Astrocyte of the cerebellum (primary cell): Measurements from ENCODE around the gene ZNF699.

ENCODE experiments used
- DNase-seq: peaks from one replicate; pipeline ENCODE4 v3.0.0-alpha.2; 2011; ENCODE audit warnings: low read depth
- H3K4me3 ChIP-seq: 2 replicates; pipeline ENCODE4 v1.5.1; 2011; ENCODE audit warnings: mild to moderate bottlenecking, low read depth, low read length, moderate library complexity
- CTCF ChIP-seq: IDR thresholded peaks from 2 replicates; pipeline ENCODE4 v1.5.1; 2012; ENCODE audit warnings: low read length, low read depth, moderate library complexity, mild to moderate bottlenecking; ENCODE audit errors: missing control alignments
- in situ Hi-C: cut with HindIII; loops from 2 replicates; pipeline ENCODE4 v1.10.0; 2017; ENCODE audit warnings: low sequenced_read_pairs

ZNF699 gene

DNA sequence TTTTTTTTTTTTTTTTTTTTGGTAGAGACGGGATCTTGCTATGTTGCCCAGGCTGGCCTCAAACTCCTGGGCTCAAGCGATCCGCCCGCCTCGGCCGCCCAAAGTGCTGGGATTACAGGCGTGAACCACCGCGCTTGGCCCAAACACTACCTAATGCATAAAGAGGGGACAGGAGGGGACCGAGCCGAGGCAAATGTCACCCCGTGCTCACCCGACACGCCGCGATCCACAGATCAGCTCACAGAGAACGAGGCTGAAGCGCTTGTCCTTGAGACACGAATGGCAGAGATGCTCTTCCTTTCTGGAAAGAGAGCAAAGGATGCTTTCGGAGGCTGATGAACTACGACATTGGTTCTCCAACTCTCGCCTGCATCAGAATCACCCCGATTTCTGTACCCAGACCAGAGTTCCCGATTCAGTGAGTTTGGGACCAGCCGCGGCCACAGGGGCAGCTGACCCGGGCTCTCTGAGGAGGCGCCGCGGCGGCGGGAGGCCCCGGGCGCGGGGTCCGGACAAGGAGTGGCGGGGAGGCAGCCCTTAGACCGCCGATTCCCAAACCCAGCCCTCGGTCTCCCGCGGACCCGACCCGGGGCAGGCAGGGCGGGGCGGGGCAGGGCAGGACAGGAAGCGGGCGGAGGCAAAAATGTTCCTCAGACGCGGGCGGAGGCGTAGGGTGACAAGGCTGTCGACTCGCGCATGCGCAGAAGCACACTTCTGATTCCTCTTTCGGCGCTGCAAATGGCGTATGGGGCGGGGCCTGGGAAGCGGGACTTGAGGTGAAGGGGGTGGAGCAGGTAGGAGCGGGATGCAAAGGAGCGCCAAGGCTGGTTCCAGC, at the start of gene ZNF699:
Gene ZNF699, minus strand, starts transcription at position 700 of the 835 bp plus-strand sequence. CDS start 4,719 bp downstream, outside the sequence.
- peak; percentile 96 for DNase-seq
- in situ Hi-C loops = no loop called here
- peak within 1 kb of the TSS; percentile 92 for H3K4me3 ChIP-seq
- no peak for TF ChIP-seq CTCF

- in situ Hi-C loops = no loop called here
- no peak for TF ChIP-seq CTCF
- H3K4me3 ChIP-seq = no peak overlapping the region
- DNase-seq = no peak
Observed at GRCh38 chr19:9354651-9355050, 45.0 kb upstream of the ZNF699 start.

DNA sequence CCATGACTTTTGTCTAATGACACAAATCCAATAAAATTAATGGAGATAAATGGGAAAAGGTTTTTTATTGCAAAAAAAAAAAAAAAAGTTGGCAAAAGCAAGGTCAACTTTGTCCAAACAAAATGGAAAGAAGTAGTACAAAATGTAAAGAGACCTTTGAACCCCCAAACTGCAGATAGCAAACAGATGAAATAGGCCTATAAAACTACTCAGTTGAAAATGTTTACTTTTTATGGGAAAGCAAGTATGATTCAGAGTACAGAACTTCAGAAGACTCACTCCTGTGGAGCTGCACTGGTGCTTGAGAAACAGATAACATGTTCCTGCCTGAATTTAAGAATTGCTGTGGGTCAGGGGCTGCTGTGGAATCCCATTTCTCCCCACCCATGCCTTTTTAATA, 43.4 kb upstream of the ZNF699 start:
- in situ Hi-C loops = no loop called here

DNA sequence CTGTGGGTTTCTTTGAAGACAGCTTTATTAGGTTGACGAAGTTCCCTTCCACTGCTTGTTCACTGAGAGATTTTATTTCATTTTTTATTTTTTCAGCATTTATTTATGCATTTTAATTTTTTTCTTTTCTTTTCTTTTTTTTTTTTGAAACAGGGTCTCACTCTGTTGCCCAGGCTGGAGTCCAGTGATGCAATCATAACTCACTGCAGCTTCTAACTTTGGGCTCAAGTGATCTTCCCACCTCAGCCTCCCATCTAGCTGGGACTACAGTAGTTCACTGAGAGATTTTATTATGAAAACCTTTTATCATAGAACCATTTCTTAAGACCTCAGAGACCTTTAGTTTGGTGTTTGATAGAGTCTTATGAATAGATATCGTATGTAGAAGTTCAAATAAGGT, 42.9 kb upstream of the ZNF699 start:
- H3K4me3 ChIP-seq = no peak overlapping the region
- no peak for DNase-seq
- TF ChIP-seq CTCF = no peak
- in situ Hi-C loops = no loop called here

More for the DNA sequence above, 43.4 kb upstream of the ZNF699 start:
- DNase-seq = no peak
- no peak for TF ChIP-seq CTCF
- no peak overlapping the region for H3K4me3 ChIP-seq

GRCh38 chr19:9348671-9349070, 39.0 kb upstream of the ZNF699 start:
- DNase-seq = no peak
- in situ Hi-C loops = no loop called here
- no peak overlapping the region for H3K4me3 ChIP-seq
- no peak for TF ChIP-seq CTCF

- no peak for TF ChIP-seq CTCF
- no peak overlapping the region for H3K4me3 ChIP-seq
- in situ Hi-C loops = no loop called here
- no peak for DNase-seq
Observed at GRCh38 chr19:9348253-9348652, 38.6 kb upstream of the ZNF699 start.
